NCI-H2227 (cell line): Measurements from ENCODE around the gene RALBP1.

ENCODE experiments used
- DNase-seq: peaks from one replicate; lab custom pipeline; 2025; ENCODE audit not compliant: unreplicated experiment; lab: John Stamatoyannopoulos, UW

Gene RALBP1

GRCh38 chr18:9546468-9546867 lies 71.2 kb downstream of the RALBP1 start:
- no peak for DNase-seq

GRCh38 chr18:9547782-9548181 lies 72.5 kb downstream of the RALBP1 start:
- no peak for DNase-seq

GRCh38 chr18:9549405-9549804 lies 74.1 kb downstream of the RALBP1 start:
- DNase-seq: no peak

GRCh38 chr18:9550429-9550828 lies 75.1 kb downstream of the RALBP1 start:
- no peak for DNase-seq

GRCh38 chr18:9552191-9552590 lies 76.9 kb downstream of the RALBP1 start:
- no peak for DNase-seq

- DNase-seq: no peak
Observed at GRCh38 chr18:9552616-9553015, 77.3 kb downstream of the RALBP1 start.

- no peak for DNase-seq
Observed at GRCh38 chr18:9557250-9557943, 82.1 kb downstream of the RALBP1 start.

GRCh38 chr18:9558387-9559064 lies 83.2 kb downstream of the RALBP1 start:
- DNase-seq: no peak

GRCh38 chr18:9559253-9559652 lies 83.9 kb downstream of the RALBP1 start:
- no peak for DNase-seq

GRCh38 chr18:9561759-9562158 lies 86.4 kb downstream of the RALBP1 start:
- no peak for DNase-seq

GRCh38 chr18:9562584-9562983 lies 87.3 kb downstream of the RALBP1 start:
- DNase-seq: no peak

GRCh38 chr18:9563331-9563730 lies 88.0 kb downstream of the RALBP1 start:
- no peak for DNase-seq

GRCh38 chr18:9565407-9565806 lies 90.1 kb downstream of the RALBP1 start:
- DNase-seq: no peak

- DNase-seq: no peak
Observed at GRCh38 chr18:9568186-9568585, 92.9 kb downstream of the RALBP1 start.

- DNase-seq: no peak
Observed at GRCh38 chr18:9569178-9569577, 93.9 kb downstream of the RALBP1 start.

GRCh38 chr18:9570255-9570654 lies 94.9 kb downstream of the RALBP1 start:
- DNase-seq: no peak

- DNase-seq: no peak
Observed at GRCh38 chr18:9571546-9571945, 96.2 kb downstream of the RALBP1 start.

- no peak for DNase-seq
Observed at GRCh38 chr18:9574473-9575115, 99.3 kb downstream of the RALBP1 start.

- DNase-seq: peak; percentile 90
Observed at GRCh38 chr18:9575558-9575957, 100.2 kb downstream of the RALBP1 start.

- no peak for DNase-seq
Observed at GRCh38 chr18:9577361-9577760, 102.0 kb downstream of the RALBP1 start.

- peak; percentile 42 for DNase-seq
Observed at GRCh38 chr18:9578306-9578705, 103.0 kb downstream of the RALBP1 start.

- no peak for DNase-seq
Observed at GRCh38 chr18:9581667-9582066, 106.4 kb downstream of the RALBP1 start.
